Stimulated activated CD8-positive, alpha-beta memory T cell treated with anti-CD3 and anti-CD28 coated beads, Interleukin-12 subunit alpha, Interleukin-12 subunit beta, amount 100 ng/mL, for 1 hour (primary cell): ENCODE results near the gene LANCL2.
"Not testable (repeated sequence)": the region's sequence is repeated elsewhere in the genome, so short reads cannot be mapped to it uniquely, and the experiment has no call there.

ENCODE experiments used
- DNase-seq: peaks from one replicate; pipeline ENCODE4 v3.0.0-alpha.2; 2020; ENCODE audit warnings: low read depth

Gene LANCL2

GRCh38 chr7:55363386-55364170, 1.6 kb upstream of the LANCL2 start:
- no peak for DNase-seq

- DNase-seq, result peak; percentile 89
Observed at GRCh38 chr7:55365675-55366460, 731 bp downstream of the LANCL2 start.

GRCh38 chr7:55366461-55367070, 1.4 kb downstream of the LANCL2 start:
- DNase-seq, result peak; percentile 3

- no peak for DNase-seq
Observed at GRCh38 chr7:55367283-55367840, 2.2 kb downstream of the LANCL2 start.

- no peak for DNase-seq
Observed at GRCh38 chr7:55369427-55370400, 4.6 kb downstream of the LANCL2 start.

- no peak for DNase-seq
Observed at GRCh38 chr7:55374213-55374612, 9.1 kb downstream of the LANCL2 start.

GRCh38 chr7:55375237-55375636, 10.1 kb downstream of the LANCL2 start:
- DNase-seq, result no peak

- DNase-seq, result no peak
Observed at GRCh38 chr7:55377162-55377817, 12.2 kb downstream of the LANCL2 start.

- no peak for DNase-seq
Observed at GRCh38 chr7:55379285-55379684, 14.1 kb downstream of the LANCL2 start.

- DNase-seq, result no peak
Observed at GRCh38 chr7:55381189-55381588, 16.1 kb downstream of the LANCL2 start.

- DNase-seq, result no peak
Observed at GRCh38 chr7:55381696-55382095, 16.6 kb downstream of the LANCL2 start.

- DNase-seq, result no peak
Observed at GRCh38 chr7:55382251-55382650, 17.1 kb downstream of the LANCL2 start.

GRCh38 chr7:55386541-55386940, 21.4 kb downstream of the LANCL2 start:
- no peak for DNase-seq

- DNase-seq, result no peak
Observed at GRCh38 chr7:55387062-55387965, 22.2 kb downstream of the LANCL2 start.

GRCh38 chr7:55396233-55396785, 31.2 kb downstream of the LANCL2 start:
- DNase-seq, result no peak

GRCh38 chr7:55397617-55398016, 32.5 kb downstream of the LANCL2 start:
- no peak for DNase-seq

- DNase-seq, result no peak
Observed at GRCh38 chr7:55400191-55400590, 35.1 kb downstream of the LANCL2 start.

- DNase-seq, result not testable (repeated sequence)
Observed at GRCh38 chr7:55402506-55402905, 37.4 kb downstream of the LANCL2 start.

GRCh38 chr7:55405856-55406541, 40.9 kb downstream of the LANCL2 start:
- DNase-seq, result no peak
